OCI-LY3 (cell line): ENCODE measurements around the gene AGAP1.
A peak's percentile ranks its signal among the peaks of the same experiment; 100 is the strongest.

Experiments used
- H2AFZ ChIP-seq: fragments of 200-600, 300-600 bp; shearing (Covaris generic); 2 replicates; pipeline ENCODE4 v1.6.0; 2014; ENCODE audit warnings: antibody characterized with exemption, low read depth, low read length
- H3K27ac ChIP-seq: fragments of 200-600, 300-600 bp; sonication (generic); 2 replicates; pipeline ENCODE4 v1.5.1; 2014; ENCODE audit warnings: mild to moderate bottlenecking, low read length, moderate library complexity, mixed read lengths
- H3K27me3 ChIP-seq: fragments of 200-600, 300-600 bp; sonication (generic); 2 replicates; pipeline ENCODE4 v1.6.1; 2014; ENCODE audit warnings: low read depth, low read length, mixed read lengths
- H3K36me3 ChIP-seq: fragments of 200-600, 300-600 bp; sonication (generic); replicated peaks from 2 replicates; pipeline ENCODE3; 2014; ENCODE audit warnings: low read depth, low read length, mixed read lengths
- H3K4me1 ChIP-seq: fragments of 300-600, 200-600 bp; sonication (generic); 2 replicates; pipeline ENCODE4 v1.6.1; 2014; ENCODE audit warnings: low read length, mixed read lengths
- H3K4me2 ChIP-seq: fragments of 200-600, 300-600 bp; sonication (generic); 2 replicates; pipeline ENCODE4 v1.6.1; 2014; ENCODE audit warnings: low read length, mixed read lengths
- H3K4me3 ChIP-seq: fragments of 300-600, 200-600 bp; sonication (generic); 2 replicates; pipeline ENCODE4 v1.5.1; 2014; ENCODE audit warnings: antibody characterized with exemption, mild to moderate bottlenecking, low read length, moderate library complexity
- H3K79me2 ChIP-seq: fragments of 300-600, 200-600 bp; shearing (Covaris generic); 2 replicates; pipeline ENCODE4 v1.6.1; 2014; ENCODE audit warnings: mild to moderate bottlenecking, low read length, mixed read lengths
- H3K9ac ChIP-seq: fragments of 300-600, 200-600 bp; shearing (Covaris generic); 2 replicates; pipeline ENCODE4 v1.6.0; 2014; ENCODE audit warnings: mild to moderate bottlenecking, low read length, moderate library complexity
- H3K9me3 ChIP-seq: fragments of 200-600, 300-600 bp; shearing (Covaris generic); 2 replicates; pipeline ENCODE4 v1.6.1; 2014; ENCODE audit warnings: low read length, mixed read lengths; ENCODE audit not compliant: insufficient read depth
- H4K20me1 ChIP-seq: fragments of 200-600, 300-600 bp; sonication (generic); 2 replicates; pipeline ENCODE4 v1.6.1; 2016; ENCODE audit warnings: low read length, mixed read lengths; ENCODE audit not compliant: insufficient read depth
- CTCF ChIP-seq: fragments of 200-600, 300-600 bp; sonication (generic); IDR thresholded peaks from 2 replicates; pipeline ENCODE4 v1.5.1; 2014; ENCODE audit warnings: antibody characterized with exemption, low read length, low read depth
- EZH2phosphoT487 ChIP-seq: fragments of 200-600 bp; shearing (Covaris generic); IDR thresholded peaks from 2 replicates; pipeline ENCODE4 v1.6.1; 2018; ENCODE audit warnings: antibody characterized with exemption, mixed run types, low read depth

AGAP1 gene

GRCh38 chr2:235745597-235745996 is 251.8 kb downstream of the AGAP1 start:
- no peak overlapping the region for H3K27ac ChIP-seq
- TF ChIP-seq CTCF, result no peak
- TF ChIP-seq EZH2phosphoT487, result no peak
- H3K27me3 ChIP-seq, result no peaks in the 10 kb centered on the region
- no peak overlapping the region for H3K4me2 ChIP-seq
- no peaks in the 10 kb centered on the region for H3K9me3 ChIP-seq
- no peaks in the 10 kb centered on the region for H3K36me3 ChIP-seq
- no peak overlapping the region for H3K4me3 ChIP-seq
- no peaks in the 10 kb centered on the region for H3K79me2 ChIP-seq
- H2AFZ ChIP-seq, result no peak overlapping the region
- H3K9ac ChIP-seq, result no peak overlapping the region
- no peaks in the 10 kb centered on the region for H4K20me1 ChIP-seq
- H3K4me1 ChIP-seq, result no peaks in the 10 kb centered on the region

GRCh38 chr2:235746257-235746934 is 252.6 kb downstream of the AGAP1 start:
- Histone ChIP-seq H2AFZ (no peak overlapping the region), H3K36me3 (no peaks in the 10 kb centered on the region), H3K27me3 (no peaks in the 10 kb centered on the region), H3K9me3 (no peaks in the 10 kb centered on the region), H3K9ac (no peak overlapping the region), H3K4me1 (no peaks in the 10 kb centered on the region), H3K79me2 (no peaks in the 10 kb centered on the region), H3K27ac (no peak overlapping the region), H3K4me2 (no peak overlapping the region), H3K4me3 (no peak overlapping the region), H4K20me1 (no peaks in the 10 kb centered on the region)
- TF ChIP-seq EZH2phosphoT487 (no peak), CTCF (peak; percentile 62)

- no peaks in the 10 kb centered on the region for H3K27me3 ChIP-seq
- no peaks in the 10 kb centered on the region for H3K36me3 ChIP-seq
- H4K20me1 ChIP-seq, result no peaks in the 10 kb centered on the region
- no peaks in the 10 kb centered on the region for H3K79me2 ChIP-seq
- H3K27ac ChIP-seq, result no peak overlapping the region
- H2AFZ ChIP-seq, result no peak overlapping the region
- no peaks in the 10 kb centered on the region for H3K9me3 ChIP-seq
- no peaks in the 10 kb centered on the region for H3K4me1 ChIP-seq
- no peak overlapping the region for H3K9ac ChIP-seq
- no peak overlapping the region for H3K4me2 ChIP-seq
- no peak for TF ChIP-seq CTCF
- no peak for TF ChIP-seq EZH2phosphoT487
- no peak overlapping the region for H3K4me3 ChIP-seq
These were observed 253.3 kb downstream of the AGAP1 start for GRCh38 chr2:235747001-235747785.

GRCh38 chr2:235747786-235748091 is 253.9 kb downstream of the AGAP1 start:
- H3K4me3 ChIP-seq, result no peak overlapping the region
- TF ChIP-seq EZH2phosphoT487 (no peak), CTCF (no peak)
- no peaks in the 10 kb centered on the region for H3K4me1 ChIP-seq
- no peaks in the 10 kb centered on the region for H3K27me3 ChIP-seq
- no peaks in the 10 kb centered on the region for H4K20me1 ChIP-seq
- no peak overlapping the region for H3K4me2 ChIP-seq
- H3K36me3 ChIP-seq, result no peaks in the 10 kb centered on the region
- no peak overlapping the region for H3K9ac ChIP-seq
- no peak overlapping the region for H3K27ac ChIP-seq
- no peak overlapping the region for H2AFZ ChIP-seq
- H3K9me3 ChIP-seq, result no peaks in the 10 kb centered on the region
- no peaks in the 10 kb centered on the region for H3K79me2 ChIP-seq
